Loucy (cell line): Measurements from ENCODE around the gene SULT1C4.
A peak's percentile ranks its signal among the peaks of the same experiment; 100 is the strongest.

Experiments used
- H2AFZ ChIP-seq: fragments of 200-600 bp; sonication (generic); 2 replicates; pipeline ENCODE4 v1.6.0; 2016; ENCODE audit warnings: antibody characterized with exemption, mild to moderate bottlenecking, low read length, moderate library complexity
- H3F3A ChIP-seq: fragments of 200-600 bp; 2 replicates; pipeline ENCODE4 v1.6.0; 2016; ENCODE audit warnings: antibody characterized with exemption, low read depth, mild to moderate bottlenecking
- H3K27me3 ChIP-seq: fragments of 200-600 bp; sonication (generic); 2 replicates; pipeline ENCODE4 v1.6.1; 2014; ENCODE audit warnings: low read length, mild to moderate bottlenecking; ENCODE audit not compliant: insufficient read depth, poor library complexity, severe bottlenecking
- H3K36me3 ChIP-seq: fragments of 200-600 bp; sonication (generic); 2 replicates; pipeline ENCODE4 v1.6.1; 2016; ENCODE audit warnings: low read length; ENCODE audit not compliant: insufficient read depth
- H3K4me1 ChIP-seq: fragments of 200-600 bp; sonication (generic); 2 replicates; pipeline ENCODE4 v1.5.1; 2014; ENCODE audit warnings: low read length, mild to moderate bottlenecking; ENCODE audit not compliant: insufficient read depth, poor library complexity, severe bottlenecking
- H3K4me2 ChIP-seq: fragments of 200-600 bp; sonication (generic); 2 replicates; pipeline ENCODE4 v1.6.0; 2014; ENCODE audit warnings: antibody characterized with exemption, low read length, low read depth, mild to moderate bottlenecking; ENCODE audit not compliant: poor library complexity, severe bottlenecking
- H3K4me3 ChIP-seq: fragments of 200-600 bp; sonication (generic); 2 replicates; pipeline ENCODE4 v1.5.1; 2014; ENCODE audit warnings: low read length, mild to moderate bottlenecking, mixed read lengths; ENCODE audit not compliant: poor library complexity, severe bottlenecking
- H3K79me2 ChIP-seq: fragments of 200-600 bp; sonication (generic); 2 replicates; pipeline ENCODE4 v1.6.1; 2014; ENCODE audit warnings: low read length; ENCODE audit not compliant: insufficient read depth
- H3K9ac ChIP-seq: fragments of 200-600 bp; sonication (generic); 2 replicates; pipeline ENCODE4 v1.6.0; 2014; ENCODE audit warnings: mild to moderate bottlenecking, low read depth, low read length, moderate library complexity; ENCODE audit not compliant: poor library complexity, severe bottlenecking
- H3K9me2 ChIP-seq: fragments of 200-600 bp; sonication (generic); replicated peaks from 2 replicates; pipeline ENCODE4 v1.6.1; 2016; ENCODE audit warnings: low read depth, low read length, mixed read lengths
- H3K9me3 ChIP-seq: fragments of 200-600 bp; sonication (generic); 2 replicates; pipeline ENCODE4 v1.6.1; 2014; ENCODE audit warnings: mild to moderate bottlenecking, antibody characterized with exemption, low read length, low read depth; ENCODE audit not compliant: insufficient read depth
- H4K20me1 ChIP-seq: fragments of 200-600 bp; sonication (generic); 2 replicates; pipeline ENCODE4 v1.6.0; 2014; ENCODE audit warnings: antibody characterized with exemption, low read length, mild to moderate bottlenecking; ENCODE audit not compliant: insufficient read depth, poor library complexity, severe bottlenecking
- CTCF ChIP-seq: fragments of 200-600 bp; sonication (generic); conservative IDR thresholded peaks from 2 replicates; pipeline ENCODE4 v1.5.1; 2014; ENCODE audit warnings: mild to moderate bottlenecking, antibody characterized with exemption, low read length
- EZH2phosphoT487 ChIP-seq: fragments of 200-600 bp; IDR thresholded peaks from 2 replicates; pipeline ENCODE4 v1.6.1; 2018; ENCODE audit warnings: antibody characterized with exemption, mild to moderate bottlenecking, moderate library complexity, borderline replicate concordance

The SULT1C4 gene

GRCh38 chr2:108345951-108346350 is 31.8 kb upstream of the SULT1C4 start:
- Histone ChIP-seq H3K9ac (no peak overlapping the region), H3K9me3 (no peaks in the 10 kb centered on the region), H3K27me3 (no peaks in the 10 kb centered on the region), H3K4me1 (peaks cover 41% of the 10 kb centered on the region), H3K36me3 (no peaks in the 10 kb centered on the region), H3K79me2 (no peaks in the 10 kb centered on the region), H4K20me1 (no peaks in the 10 kb centered on the region), H3F3A (no peaks in the 10 kb centered on the region), H3K9me2 (no peaks in the 10 kb centered on the region), H2AFZ (peak overlapping the region; percentile 76), H3K4me3 (peak overlapping the region; percentile 40), H3K4me2 (peak overlapping the region; percentile 63)
- no peak for TF ChIP-seq EZH2phosphoT487
- TF ChIP-seq CTCF, result no peak

GRCh38 chr2:108346827-108347226 is 30.9 kb upstream of the SULT1C4 start:
- no peak overlapping the region for H3K4me3 ChIP-seq
- H3K9me3 ChIP-seq, result no peaks in the 10 kb centered on the region
- no peaks in the 10 kb centered on the region for H3K9me2 ChIP-seq
- H3K79me2 ChIP-seq, result no peaks in the 10 kb centered on the region
- H2AFZ ChIP-seq, result no peak overlapping the region; the same call in 1 of the 2 replicates
- H3K9ac ChIP-seq, result no peak overlapping the region
- H3K27me3 ChIP-seq, result no peaks in the 10 kb centered on the region
- H3F3A ChIP-seq, result no peaks in the 10 kb centered on the region
- no peak overlapping the region for H3K4me2 ChIP-seq
- TF ChIP-seq CTCF (no peak), EZH2phosphoT487 (no peak)
- peaks cover 41% of the 10 kb centered on the region for H3K4me1 ChIP-seq
- H3K36me3 ChIP-seq, result no peaks in the 10 kb centered on the region
- H4K20me1 ChIP-seq, result no peaks in the 10 kb centered on the region

GRCh38 chr2:108347786-108348185 is 30.0 kb upstream of the SULT1C4 start:
- no peak overlapping the region for H3K9ac ChIP-seq
- no peaks in the 10 kb centered on the region for H3K36me3 ChIP-seq
- no peaks in the 10 kb centered on the region for H3K9me2 ChIP-seq
- no peaks in the 10 kb centered on the region for H3K9me3 ChIP-seq
- no peak for TF ChIP-seq CTCF
- no peak for TF ChIP-seq EZH2phosphoT487
- H3K27me3 ChIP-seq, result no peaks in the 10 kb centered on the region
- H3F3A ChIP-seq, result no peaks in the 10 kb centered on the region
- H3K4me3 ChIP-seq, result no peak overlapping the region
- no peak overlapping the region for H3K4me2 ChIP-seq
- no peaks in the 10 kb centered on the region for H4K20me1 ChIP-seq
- H3K79me2 ChIP-seq, result no peaks in the 10 kb centered on the region
- peaks cover 41% of the 10 kb centered on the region for H3K4me1 ChIP-seq
- no peak overlapping the region for H2AFZ ChIP-seq
